Caki2 (cell line): ENCODE measurements around the gene SMIM38. TPM values are rescaled to one million over a fixed set of nuclear protein-coding genes. Genes with fewer than 3 reads are reported as not detected.

ENCODE experiments used
- DNase-seq: peaks from one replicate; pipeline ENCODE4 v3.0.0-alpha.2; 2015; ENCODE audit warnings: low read depth
- in situ Hi-C: cut with HindIII; loops from 2 replicates; pipeline ENCODE4 v1.10.0; 2016; ENCODE audit warnings: low sequenced_read_pairs, low pct_unique_long_range_greater_than_20kb, mixed read lengths
- total RNA-seq: library from RNA; depleted of rRNA; stranded (reverse); fragments of >200 nt; shearing (Covaris generic); gene quantifications from 2 replicates; pipeline ENCODE4 v1.2.3, GENCODE V29; 2014; ENCODE audit warnings: low replicate concordance; rRNA removed

Gene SMIM38
- total RNA-seq, 1 experiment from 2014 or later = not detected

GRCh38 chr11:69204246-69204940, 48.7 kb downstream of the SMIM38 start:
- in situ Hi-C loops = no loop called here
- DNase-seq = no peak

- in situ Hi-C loops = no loop called here
- DNase-seq = no peak
These were observed 49.4 kb downstream of the SMIM38 start for GRCh38 chr11:69204941-69205742.

Other genes starting within 250 kb of the SMIM38 start
- not detected in 2 replicates for gene MRGPRD, start 174.9 kb upstream of the SMIM38 start, total RNA-seq
- 1.2 TPM in 1 of 2 replicates, not detected in the other for gene MRGPRF, start 142.7 kb upstream of the SMIM38 start, total RNA-seq
- 4.2 and 10.7 TPM in 2 replicates for gene TPCN2, start 107.0 kb upstream of the SMIM38 start, total RNA-seq
- gene MYEOV, start 138.2 kb downstream of the SMIM38 start, total RNA-seq = 101 and 122 TPM in 2 replicates